H9 (cell line): Measurements from ENCODE around the gene SCOC. TPM values are rescaled to one million over a fixed set of nuclear protein-coding genes. Genes with fewer than 3 reads are reported as not detected.

Experiments
- DNase-seq: peaks from one replicate; pipeline ENCODE4 v3.0.0-alpha.2; 2017
- H2AFZ ChIP-seq: one replicate; pipeline ENCODE4 v1.6.1; 2013; ENCODE audit warnings: mild to moderate bottlenecking, low read length, control low read depth, moderate library complexity
- H2AK5ac ChIP-seq: 2 replicates; pipeline ENCODE4 v1.6.1; 2013; ENCODE audit warnings: low read length, control low read depth, mixed read lengths; ENCODE audit not compliant: insufficient read length
- H2BK120ac ChIP-seq: one replicate; pipeline ENCODE4 v1.6.1; 2013; ENCODE audit warnings: low read depth, mild to moderate bottlenecking, low read length, control low read depth, inconsistent platforms; ENCODE audit not compliant: poor library complexity, severe bottlenecking
- H2BK12ac ChIP-seq: 2 replicates; pipeline ENCODE4 v1.6.1; 2013; ENCODE audit warnings: low read length, control low read depth, mixed read lengths, low read depth; ENCODE audit not compliant: insufficient read length
- H2BK15ac ChIP-seq: 2 replicates; pipeline ENCODE4 v1.6.1; 2013; ENCODE audit warnings: low read depth, low read length, control low read depth
- H2BK20ac ChIP-seq: one replicate; pipeline ENCODE4 v1.6.1; 2013; ENCODE audit warnings: low read depth, mild to moderate bottlenecking, low read length, control low read depth, inconsistent platforms; ENCODE audit not compliant: poor library complexity, severe bottlenecking
- H2BK5ac ChIP-seq: 2 replicates; pipeline ENCODE4 v1.6.1; 2013; ENCODE audit warnings: low read length, control low read depth, mixed read lengths; ENCODE audit not compliant: insufficient read length
- H3K14ac ChIP-seq: 2 replicates; pipeline ENCODE4 v1.6.1; 2013; ENCODE audit warnings: low read length, control low read depth; ENCODE audit not compliant: insufficient read depth
- H3K18ac ChIP-seq: 2 replicates; pipeline ENCODE4 v1.6.1; 2013; ENCODE audit warnings: low read depth, mild to moderate bottlenecking, mixed read lengths, low read length, control low read depth; ENCODE audit not compliant: insufficient read length
- H3K23ac ChIP-seq: 2 replicates; pipeline ENCODE4 v1.6.1; 2013; ENCODE audit warnings: low read length, control low read depth, mixed read lengths, low read depth; ENCODE audit not compliant: insufficient read length
- H3K23me2 ChIP-seq: 2 replicates; pipeline ENCODE4 v1.6.1; 2013; ENCODE audit warnings: low read depth, mild to moderate bottlenecking, mixed read lengths, low read length, control low read depth; ENCODE audit not compliant: insufficient read length, poor library complexity, severe bottlenecking
- H3K27ac ChIP-seq: 2 replicates; pipeline ENCODE4 v1.5.1; 2013; ENCODE audit warnings: low read length, control low read depth, mixed read lengths, low read depth; ENCODE audit not compliant: insufficient read length
- H3K27me3 ChIP-seq: 2 replicates; pipeline ENCODE4 v1.6.1; 2013; ENCODE audit warnings: low read length, control low read depth, inconsistent platforms; ENCODE audit not compliant: insufficient read depth
- H3K4ac ChIP-seq: 2 replicates; pipeline ENCODE4 v1.6.1; 2013; ENCODE audit warnings: low read depth, mild to moderate bottlenecking, control low read depth, inconsistent platforms, low read length, moderate library complexity
- H3K4me1 ChIP-seq: 2 replicates; pipeline ENCODE4 v1.6.1; 2013; ENCODE audit warnings: low read length, control low read depth, inconsistent platforms; ENCODE audit not compliant: insufficient read depth
- H3K4me2 ChIP-seq: 2 replicates; pipeline ENCODE4 v1.6.1; 2013; ENCODE audit warnings: low read length, control low read depth, mixed read lengths; ENCODE audit not compliant: insufficient read length, insufficient read depth
- H3K56ac ChIP-seq: 2 replicates; pipeline ENCODE4 v1.6.1; 2013; ENCODE audit warnings: low read depth, mild to moderate bottlenecking, mixed read lengths, low read length, control low read depth; ENCODE audit not compliant: insufficient read length
- H3K79me1 ChIP-seq: 2 replicates; pipeline ENCODE4 v1.6.1; 2013; ENCODE audit warnings: low read depth, mild to moderate bottlenecking, moderate library complexity, low read length, control low read depth, inconsistent platforms; ENCODE audit not compliant: insufficient read depth, poor library complexity, severe bottlenecking
- H3K79me2 ChIP-seq: 2 replicates; pipeline ENCODE4 v1.6.1; 2013; ENCODE audit warnings: low read length, control low read depth, inconsistent platforms; ENCODE audit not compliant: insufficient read depth
- H3K9ac ChIP-seq: 2 replicates; pipeline ENCODE4 v1.6.1; 2013; ENCODE audit warnings: low read length, control low read depth, mixed read lengths; ENCODE audit not compliant: insufficient read length; ENCODE audit errors: extremely low read depth
- H3K9me3 ChIP-seq: one replicate; pipeline ENCODE4 v1.6.1; 2013; ENCODE audit warnings: low read depth, low read length, inconsistent platforms; ENCODE audit not compliant: control insufficient read depth
- H3T11ph ChIP-seq: one replicate; pipeline ENCODE4 v1.6.1; 2013; ENCODE audit warnings: mild to moderate bottlenecking, low read length, control low read depth, inconsistent platforms
- H4K20me1 ChIP-seq: one replicate; pipeline ENCODE4 v1.6.1; 2013; ENCODE audit not compliant: control insufficient read depth, insufficient read length, insufficient read depth
- H4K5ac ChIP-seq: 2 replicates; pipeline ENCODE4 v1.6.1; 2013; ENCODE audit warnings: low read depth, mild to moderate bottlenecking, mixed read lengths, low read length, control low read depth; ENCODE audit not compliant: insufficient read length
- H4K8ac ChIP-seq: replicated peaks from 2 replicates; pipeline ENCODE4 v1.6.1; 2013; ENCODE audit warnings: low read length, control low read depth, mixed read lengths, low read depth; ENCODE audit not compliant: insufficient read length
- H4K91ac ChIP-seq: 2 replicates; pipeline ENCODE4 v1.6.1; 2013; ENCODE audit warnings: low read depth, mild to moderate bottlenecking, moderate library complexity, mixed read lengths, low read length, control low read depth; ENCODE audit not compliant: insufficient read length
- H3K27ac Mint-ChIP-seq, 3 experiments: 2 replicates in 2 of 3; 3 replicates in 1 of 3; pipeline ENCODE4 v1.8.0; 2020 to 2021; ENCODE audit warnings: mixed read lengths in 3 of 3, mild to moderate bottlenecking in 1 of 3, moderate library complexity in 1 of 3
- H3K27me3 Mint-ChIP-seq: 2 replicates; pipeline ENCODE4 v1.8.0; 2021; ENCODE audit warnings: low read depth, mild to moderate bottlenecking, moderate library complexity, mixed read lengths
- H3K36me3 Mint-ChIP-seq, 3 experiments: 2 replicates in 2 of 3; 3 replicates in 1 of 3; pipeline ENCODE4 v1.8.0; 2020 to 2021; ENCODE audit warnings: low read depth in 3 of 3, mixed read lengths in 3 of 3; ENCODE audit not compliant: insufficient read depth in 1 of 3
- H3K4me1 Mint-ChIP-seq, 2 experiments: 2 replicates each; pipeline ENCODE4 v1.8.0; 2020; ENCODE audit warnings: mixed read lengths in 2 of 2
- H3K4me3 Mint-ChIP-seq, 2 experiments: 2 replicates in 1 of 2; 3 replicates in 1 of 2; pipeline ENCODE4 v1.8.0; 2020 to 2021; ENCODE audit warnings: mild to moderate bottlenecking in 2 of 2, mixed read lengths in 2 of 2, moderate library complexity in 1 of 2
- H3K9me3 Mint-ChIP-seq, 2 experiments: 2 replicates in 1 of 2; 3 replicates in 1 of 2; pipeline ENCODE4 v1.8.0; 2020; ENCODE audit warnings: mild to moderate bottlenecking in 2 of 2, mixed read lengths in 2 of 2, moderate library complexity in 1 of 2
- CTCF ChIP-seq: fragments of 200-600 bp; sonication (generic); conservative IDR thresholded peaks from 3 replicates; pipeline ENCODE4 v1.8.0; 2021; ENCODE audit warnings: antibody characterized with exemption, mild to moderate bottlenecking
- WGBS: extraction: QIAGEN DNeasy Blood & Tissue Kit; methylation state at CpG from one replicate; pipeline ENCODE4 v1.1.7; 2013; ENCODE audit warnings: missing lambda C conversion rate, low lambda C conversion rate, mixed read lengths; ENCODE audit not compliant: insufficient read length; ENCODE audit errors: extremely low coverage; 5-methylcytosine and 5-hydroxymethylcytosine counted together
- total RNA-seq: library from RNA; stranded (reverse); gene quantifications from 2 replicates; pipeline ENCODE4 v1.2.1, GENCODE V29; 2021

Gene SCOC
- total RNA-seq, 1 experiment from 2014 or later = 29.4 TPM

DNA sequence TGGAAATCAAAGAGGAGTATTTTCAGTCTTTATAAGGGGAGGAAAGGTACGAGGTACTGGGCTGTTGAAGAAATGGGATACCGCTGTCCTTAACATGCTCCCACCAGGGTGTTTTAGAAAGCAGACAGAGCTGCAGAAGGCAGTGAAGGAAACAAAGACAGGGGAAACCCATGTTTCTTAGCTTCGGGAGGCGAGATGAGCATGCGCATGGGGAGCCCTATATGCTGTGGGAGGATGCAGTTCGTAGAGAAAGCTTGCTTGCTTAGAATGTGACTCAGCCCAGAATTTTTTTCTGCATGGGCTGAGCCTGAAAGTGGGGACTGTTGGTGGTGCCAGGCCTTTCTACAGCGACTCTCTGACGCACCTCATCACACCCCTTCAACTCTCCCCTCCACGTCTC, 28.8 kb upstream of the SCOC start:
- H3K27ac Mint-ChIP-seq = no peak overlapping the region; a peak in 1 of 7 replicates
- Histone ChIP-seq H3K18ac (no peak overlapping the region), H2AFZ (no peak overlapping the region), H3K23me2 (no peaks in the 10 kb centered on the region), H3K27me3 (no peaks in the 10 kb centered on the region), H3K9me3 (no peaks in the 10 kb centered on the region), H2BK20ac (no peak overlapping the region), H2BK120ac (no peak overlapping the region), H3K27ac (no peak overlapping the region), H3K9ac (no peak overlapping the region), H4K20me1 (no peaks in the 10 kb centered on the region), H3K4me2 (no peak overlapping the region), H3K23ac (no peak overlapping the region), H2AK5ac (no peak overlapping the region), H3K4ac (no peak overlapping the region), H4K5ac (no peak overlapping the region), H2BK5ac (no peak overlapping the region), H3K4me1 (peaks cover 12% of the 10 kb centered on the region; the same call in 1 of the 2 replicates), H2BK12ac (no peak overlapping the region), H4K91ac (no peak overlapping the region), H2BK15ac (no peak overlapping the region), H3K79me1 (no peaks in the 10 kb centered on the region), H3K79me2 (no peaks in the 10 kb centered on the region), H3T11ph (no peak overlapping the region), H3K14ac (no peak overlapping the region; the same call in 1 of the 2 replicates), H3K56ac (no peak overlapping the region), H4K8ac (no peak overlapping the region)
- H3K36me3 Mint-ChIP-seq = no peaks in the 10 kb centered on the region
- no peaks in the 10 kb centered on the region for H3K9me3 Mint-ChIP-seq
- H3K4me1 Mint-ChIP-seq = peaks cover 31 to 35% of the 10 kb centered on the region in 2 experiments
- no CpG with 5 or more reads among the region's 9 CpGs for WGBS
- TF ChIP-seq CTCF = no peak
- H3K27me3 Mint-ChIP-seq = peaks cover 6% of the 10 kb centered on the region
- H3K4me3 Mint-ChIP-seq = no peak overlapping the region
- no peak for DNase-seq
